ENCODE results near the gene CCDC174. TPM values are rescaled to one million over a fixed set of nuclear protein-coding genes. Genes with fewer than 3 reads are reported as not detected.

CCDC174 gene
- total and polyA plus RNA-seq, 2 of the 4 experiments (the other 2 are of a cell fraction): 5.9 to 9.6 TPM

DNA sequence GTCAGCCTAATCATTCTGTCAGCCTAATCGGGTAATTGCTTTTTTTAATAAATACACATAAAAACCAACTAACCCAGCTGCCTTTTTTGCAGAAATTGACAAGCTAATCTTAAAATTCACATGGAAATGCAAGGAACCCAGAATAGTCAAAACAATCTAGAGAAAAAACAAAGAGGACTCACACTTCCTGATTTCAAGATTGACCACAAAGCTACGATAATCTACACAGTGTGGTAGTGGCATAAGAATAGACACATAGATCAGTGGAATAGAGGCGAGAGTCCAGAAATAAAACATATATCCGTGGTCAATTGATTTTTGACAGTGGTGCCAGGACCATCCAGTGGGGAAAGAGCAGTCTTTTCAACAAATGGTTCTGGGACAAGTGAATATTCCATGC lies 21.0 kb downstream of the CCDC174 start:
- no peak overlapping the region for H3K56ac ChIP-seq (ENCODE audit: extremely low read depth, insufficient read depth, low read length)
- H2BK5ac ChIP-seq (ENCODE audit: low read depth, low read length, poor library complexity, severe bottlenecking): no peak overlapping the region
- dilution Hi-C loops (cut with HindIII; ENCODE audit: low sequenced_read_pairs, unreplicated experiment): no loop called here
- DNase-seq (no peak), ATAC-seq (ENCODE audit: low read depth) (no peak)
- no peak overlapping the region for H4K91ac ChIP-seq (ENCODE audit: insufficient read depth, low read depth, low read length)
- H3K27ac ChIP-seq (ENCODE audit: insufficient read depth, low read length): no peak overlapping the region
- H4K5ac ChIP-seq (ENCODE audit: low read depth, low read length): no peak overlapping the region
- no peak overlapping the region for H2BK20ac ChIP-seq (ENCODE audit: low read depth, low read length)
- BruUV-seq (replicated peaks): no TSS peak
- no peak overlapping the region for H3K4me3 ChIP-seq (ENCODE audit: insufficient read depth, low read depth, low read length)
- no peak overlapping the region for H4K8ac ChIP-seq (ENCODE audit: low read depth in 2 of 2, low read length in 2 of 2)
- H3K9ac ChIP-seq (ENCODE audit: low read depth, low read length): no peak overlapping the region
- H3K9me3 ChIP-seq (ENCODE audit: control insufficient read depth, insufficient read depth, low read length): no peaks in the 10 kb centered on the region
- intact Hi-C loops (cut with micrococcal nuclease): loop anchor here (5.0 kb wide), 1 partner anchor 1015 kb away; no protein-coding TSS in a partner anchor
- H3K4ac ChIP-seq (ENCODE audit: low read depth, low read length): no peak overlapping the region
- H2AK9ac ChIP-seq (replicated peaks; ENCODE audit: low read depth, low read length, poor library complexity): no peak overlapping the region
- H2BK15ac ChIP-seq (ENCODE audit: low read depth, low read length): no peak overlapping the region
- no peaks in the 10 kb centered on the region for H3K4me1 ChIP-seq (ENCODE audit: control insufficient read depth, insufficient read depth, low read length)
- no peaks in the 10 kb centered on the region for H3K79me1 ChIP-seq (ENCODE audit: low read depth in 1 of 2, low read length in 2 of 2)
- H3K23ac ChIP-seq (ENCODE audit: low read depth, low read length): no peak overlapping the region
- H2BK120ac ChIP-seq (ENCODE audit: low read depth, low read length): no peak overlapping the region
- POLR2A ChIA-PET (ENCODE audit: unreplicated experiment): no interaction called here
- H2AK5ac ChIP-seq (ENCODE audit: low read depth, low read length): no peak overlapping the region
- H2AFZ ChIP-seq (replicated peaks; ENCODE audit: low read length, poor library complexity): no peak overlapping the region
- in situ Hi-C loops (cut with MboI; ENCODE audit: low sequenced_read_pairs): loop anchor here (5.0 to 25.0 kb wide), 2 partner anchors 250 to 365 kb away; no protein-coding TSS in a partner anchor
- H3K18ac ChIP-seq (ENCODE audit: low read depth, low read length): no peak overlapping the region
- H3K9me1 ChIP-seq (ENCODE audit: insufficient read depth, low read length): no peaks in the 10 kb centered on the region
- H3K36me3 ChIP-seq (ENCODE audit: control insufficient read depth, insufficient read depth, low read length): peaks cover 28% of the 10 kb centered on the region
- no peak overlapping the region for H3K4me2 ChIP-seq (ENCODE audit: low read depth, low read length)
- no CpG with 5 or more reads among the region's 4 CpGs for WGBS, 2 experiments (ENCODE audit: extremely low coverage in 2 of 2, insufficient read length in 1 of 2)
- CTCF ChIA-PET: interaction anchor here (5.5 kb wide), 1 partner anchor 248 kb away, joined by 30 read pairs; no protein-coding TSS in a partner anchor
- H3K27me3 ChIP-seq (ENCODE audit: control insufficient read depth, insufficient read depth, low read length): no peaks in the 10 kb centered on the region
- no peak for TF ChIP-seq FOS (IDR thresholded peaks at IDR 0.05; ENCODE audit: low read depth, low read length)
- TF ChIP-seq MAFK (IDR thresholded peaks at IDR 0.05; ENCODE audit: low read depth, low read length): no peak
- no peak for TF ChIP-seq RAD21 (IDR thresholded peaks at IDR 0.05; ENCODE audit: low read length)
- TF ChIP-seq, protein P1, sequence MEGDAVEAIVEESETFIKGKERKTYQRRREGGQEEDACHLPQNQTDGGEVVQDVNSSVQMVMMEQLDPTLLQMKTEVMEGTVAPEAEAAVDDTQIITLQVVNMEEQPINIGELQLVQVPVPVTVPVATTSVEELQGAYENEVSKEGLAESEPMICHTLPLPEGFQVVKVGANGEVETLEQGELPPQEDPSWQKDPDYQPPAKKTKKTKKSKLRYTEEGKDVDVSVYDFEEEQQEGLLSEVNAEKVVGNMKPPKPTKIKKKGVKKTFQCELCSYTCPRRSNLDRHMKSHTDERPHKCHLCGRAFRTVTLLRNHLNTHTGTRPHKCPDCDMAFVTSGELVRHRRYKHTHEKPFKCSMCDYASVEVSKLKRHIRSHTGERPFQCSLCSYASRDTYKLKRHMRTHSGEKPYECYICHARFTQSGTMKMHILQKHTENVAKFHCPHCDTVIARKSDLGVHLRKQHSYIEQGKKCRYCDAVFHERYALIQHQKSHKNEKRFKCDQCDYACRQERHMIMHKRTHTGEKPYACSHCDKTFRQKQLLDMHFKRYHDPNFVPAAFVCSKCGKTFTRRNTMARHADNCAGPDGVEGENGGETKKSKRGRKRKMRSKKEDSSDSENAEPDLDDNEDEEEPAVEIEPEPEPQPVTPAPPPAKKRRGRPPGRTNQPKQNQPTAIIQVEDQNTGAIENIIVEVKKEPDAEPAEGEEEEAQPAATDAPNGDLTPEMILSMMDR (conservative IDR thresholded peaks at IDR 0.05; ENCODE audit: low read depth, low read length): no peak
- no peak for TF ChIP-seq BHLHE40 (IDR thresholded peaks at IDR 0.05; ENCODE audit: low read depth, low read length)
- no peak overlapping the region for H3K14ac ChIP-seq (replicated peaks; ENCODE audit: low read depth, low read length)
- H4K20me1 ChIP-seq (ENCODE audit: insufficient read depth, low read length): no peaks in the 10 kb centered on the region

Measured in IMR-90 (cell line).